ENCODE data around the gene ADM2. TPM values are rescaled to one million over a fixed set of nuclear protein-coding genes. Genes with fewer than 3 reads are reported as not detected.
A peak's percentile ranks its signal among the peaks of the same experiment; 100 is the strongest.

Gene ADM2
- total RNA-seq, 6 donors from 2014 or later = 0.30 to 3.1 (median 1.6) TPM

GRCh38 chr22:50522806-50523438, 41.6 kb downstream of the ADM2 start:
- Histone ChIP-seq H3K36me3 (peaks cover 23 to 65% (median 54%) of the 10 kb centered on the region in 4 donors), H3K27me3 (no peaks in the 10 kb centered on the region), H3K9me3 (no peaks in the 10 kb centered on the region), H3K4me3 (no peak overlapping the region), H3K27ac (no peak overlapping the region), H3K4me1 (peaks cover 25 to 36% (median 29%) of the 10 kb centered on the region in 4 donors)
- no peak for TF ChIP-seq POLR2AphosphoS5 (IDR thresholded peaks at IDR 0.05)
- TF ChIP-seq CTCF (IDR thresholded peaks at IDR 0.05) = no peak
- TF ChIP-seq POLR2A (IDR thresholded peaks at IDR 0.05) = no peak
- TF ChIP-seq EP300 (IDR thresholded peaks at IDR 0.05) = no peak
- no peak for DNase-seq
- WGBS, 2 donors = 89 to 91% methylated on average over 4 to 22 of the region's 22 CpGs
- no peak for ATAC-seq (ENCODE audit: low FRiP score in 2 of 2)

- H3K36me3 ChIP-seq = peaks cover 23 to 60% (median 49%) of the 10 kb centered on the region in 4 donors
- ATAC-seq (ENCODE audit: low FRiP score in 2 of 2) = no peak
These were observed 42.1 kb downstream of the ADM2 start for GRCh38 chr22:50523458-50523805.

DNA sequence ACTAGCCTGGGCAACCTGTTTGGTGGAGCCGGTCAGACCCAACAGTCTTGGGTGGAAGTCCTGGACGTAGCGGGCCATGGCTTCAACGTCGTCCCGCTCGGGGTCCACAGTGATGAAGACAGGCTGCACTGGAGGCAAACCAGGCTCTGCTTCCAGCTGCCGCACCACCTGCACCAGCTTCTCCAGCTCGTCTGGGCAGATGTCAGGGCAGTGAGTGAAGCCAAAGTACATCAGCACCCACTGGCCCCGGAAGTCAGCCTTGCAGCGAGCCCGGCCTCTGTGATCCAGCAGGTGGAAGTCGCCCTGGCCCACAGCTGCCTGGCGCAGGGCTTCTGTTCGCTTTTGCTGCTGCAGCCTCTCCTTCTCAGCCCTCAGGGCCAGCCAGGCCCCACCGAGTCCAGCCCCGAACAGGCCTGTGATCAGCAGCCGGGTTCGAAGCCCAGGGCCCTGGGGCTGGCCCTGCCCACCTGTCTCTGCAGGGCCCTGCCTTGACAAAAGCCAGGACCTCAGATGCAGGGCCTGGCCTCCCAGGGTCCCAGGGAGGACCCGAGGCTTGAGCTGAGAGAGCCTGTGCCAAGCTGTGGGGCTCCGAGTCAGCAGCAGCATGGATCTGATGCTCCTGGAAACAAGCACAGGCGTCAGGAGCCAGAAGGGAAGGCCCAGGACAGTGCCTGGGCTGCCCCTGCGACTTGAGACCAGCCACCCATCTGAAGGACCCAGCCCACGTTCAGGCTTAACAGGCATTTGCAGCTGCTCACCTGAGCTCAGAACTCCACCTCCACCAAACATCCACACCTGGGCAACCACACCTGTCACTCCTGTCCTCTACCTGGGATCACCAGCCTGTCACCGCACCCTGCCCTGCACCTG, 42.7 kb downstream of the ADM2 start:
- TF ChIP-seq EP300 (IDR thresholded peaks at IDR 0.05) (no peak), CTCF (IDR thresholded peaks at IDR 0.05) (no peak), POLR2AphosphoS5 (IDR thresholded peaks at IDR 0.05) (no peak), POLR2A (IDR thresholded peaks at IDR 0.05) (no peak)
- no peaks in the 10 kb centered on the region for H3K9me3 ChIP-seq
- H3K27me3 ChIP-seq = no peaks in the 10 kb centered on the region
- peaks cover 31 to 47% (median 37%) of the 10 kb centered on the region in 4 donors for H3K4me1 ChIP-seq
- DNase-seq (peak in 1 of 2 donors; percentile 85), ATAC-seq (ENCODE audit: low FRiP score in 2 of 2) (no peak)
- WGBS, 2 donors = 89 to 96% methylated on average over 10 to 23 of the region's 25 CpGs
- H3K36me3 ChIP-seq = peaks cover 22 to 54% (median 43%) of the 10 kb centered on the region in 4 donors
- H3K27ac ChIP-seq = peak overlapping the region in 3 of 4 donors; percentile 97 to 100 (median 99)
- H3K4me3 ChIP-seq = peak overlapping the region; percentile 69 to 94 (median 82)

More at GRCh38 chr22:50523458-50523805, 42.1 kb downstream of the ADM2 start:
- H3K4me3 ChIP-seq = no peak overlapping the region
- TF ChIP-seq POLR2A (IDR thresholded peaks at IDR 0.05) (no peak), CTCF (IDR thresholded peaks at IDR 0.05) (no peak), EP300 (IDR thresholded peaks at IDR 0.05) (no peak), POLR2AphosphoS5 (IDR thresholded peaks at IDR 0.05) (no peak)
- 88 to 96% methylated on average over 4 to 16 of the region's 16 CpGs for WGBS, 2 donors
- H3K4me1 ChIP-seq = peaks cover 27 to 41% (median 31%) of the 10 kb centered on the region in 4 donors
- H3K27me3 ChIP-seq = no peaks in the 10 kb centered on the region
- H3K27ac ChIP-seq = no peak overlapping the region
- no peaks in the 10 kb centered on the region for H3K9me3 ChIP-seq
- DNase-seq = no peak

GRCh38 chr22:50524676-50525103, 43.3 kb downstream of the ADM2 start:
- DNase-seq (no peak), ATAC-seq (ENCODE audit: low FRiP score in 2 of 2) (no peak)
- H3K36me3 ChIP-seq = peaks cover 16 to 47% (median 36%) of the 10 kb centered on the region in 4 donors
- peak overlapping the region; percentile 95 to 100 (median 98) for H3K27ac ChIP-seq
- H3K9me3 ChIP-seq = no peaks in the 10 kb centered on the region
- TF ChIP-seq CTCF (IDR thresholded peaks at IDR 0.05) (no peak), POLR2AphosphoS5 (IDR thresholded peaks at IDR 0.05) (no peak), POLR2A (IDR thresholded peaks at IDR 0.05) (no peak), EP300 (IDR thresholded peaks at IDR 0.05) (no peak)
- peaks cover 35 to 54% (median 41%) of the 10 kb centered on the region in 4 donors for H3K4me1 ChIP-seq
- WGBS, 2 donors = 8 to 9% methylated on average over 19 of the region's 19 CpGs
- no peaks in the 10 kb centered on the region for H3K27me3 ChIP-seq
- peak overlapping the region; percentile 69 to 94 (median 82) for H3K4me3 ChIP-seq

Data from upper lobe of left lung (tissue), 6 donors.